ENCODE data around the gene ATG9B. TPM values are rescaled to one million over a fixed set of nuclear protein-coding genes. Genes with fewer than 3 reads are reported as not detected.

ATG9B gene
- total and polyA plus RNA-seq, 9 of the 15 experiments (the other 6 are each of a cell fraction or from before 2014, with no cell fraction given) = 0.29 to 8.0 (median 2.1) TPM

DNA sequence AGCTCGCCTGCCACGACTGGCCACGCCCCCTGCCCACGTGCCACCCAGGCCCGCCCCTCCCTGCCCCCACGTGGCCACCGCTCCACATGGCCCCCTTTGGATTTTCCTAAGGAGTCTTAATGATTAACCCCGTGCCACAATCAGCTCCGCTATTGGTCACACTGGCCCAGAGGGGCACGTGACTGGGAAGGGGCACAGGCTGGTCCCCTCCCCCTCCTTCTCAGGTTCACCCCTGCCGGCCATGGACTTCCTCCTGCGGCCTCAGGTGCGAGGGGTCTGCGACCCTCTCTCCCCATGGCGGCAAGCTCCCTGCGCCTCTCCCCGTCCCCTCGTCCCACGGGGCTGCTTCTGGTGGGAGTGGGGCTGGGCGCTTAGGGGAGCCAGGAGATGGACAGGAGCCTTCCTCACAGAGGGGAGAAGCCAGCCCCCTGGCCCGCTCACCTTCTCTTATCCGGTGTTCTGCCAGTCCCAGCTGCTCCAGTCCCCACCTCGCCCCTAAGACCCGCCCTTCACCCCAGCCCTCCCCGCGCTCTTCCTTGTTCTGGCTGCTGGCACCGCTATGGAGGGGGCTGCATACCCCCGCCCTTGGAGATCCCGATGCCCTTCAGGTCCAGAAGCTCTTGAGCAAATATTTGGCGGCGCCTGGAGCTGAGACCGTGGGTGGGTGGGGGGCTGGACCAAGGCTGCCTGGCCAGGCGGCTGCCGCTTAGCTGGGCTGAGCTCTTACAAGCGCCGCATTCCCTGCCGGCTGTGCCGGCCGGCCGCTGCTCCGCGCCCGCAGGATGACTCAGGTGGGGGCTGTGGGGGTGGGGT, 38.3 kb upstream of the ATG9B start (continued):
- TF ChIP-seq, protein P1, sequence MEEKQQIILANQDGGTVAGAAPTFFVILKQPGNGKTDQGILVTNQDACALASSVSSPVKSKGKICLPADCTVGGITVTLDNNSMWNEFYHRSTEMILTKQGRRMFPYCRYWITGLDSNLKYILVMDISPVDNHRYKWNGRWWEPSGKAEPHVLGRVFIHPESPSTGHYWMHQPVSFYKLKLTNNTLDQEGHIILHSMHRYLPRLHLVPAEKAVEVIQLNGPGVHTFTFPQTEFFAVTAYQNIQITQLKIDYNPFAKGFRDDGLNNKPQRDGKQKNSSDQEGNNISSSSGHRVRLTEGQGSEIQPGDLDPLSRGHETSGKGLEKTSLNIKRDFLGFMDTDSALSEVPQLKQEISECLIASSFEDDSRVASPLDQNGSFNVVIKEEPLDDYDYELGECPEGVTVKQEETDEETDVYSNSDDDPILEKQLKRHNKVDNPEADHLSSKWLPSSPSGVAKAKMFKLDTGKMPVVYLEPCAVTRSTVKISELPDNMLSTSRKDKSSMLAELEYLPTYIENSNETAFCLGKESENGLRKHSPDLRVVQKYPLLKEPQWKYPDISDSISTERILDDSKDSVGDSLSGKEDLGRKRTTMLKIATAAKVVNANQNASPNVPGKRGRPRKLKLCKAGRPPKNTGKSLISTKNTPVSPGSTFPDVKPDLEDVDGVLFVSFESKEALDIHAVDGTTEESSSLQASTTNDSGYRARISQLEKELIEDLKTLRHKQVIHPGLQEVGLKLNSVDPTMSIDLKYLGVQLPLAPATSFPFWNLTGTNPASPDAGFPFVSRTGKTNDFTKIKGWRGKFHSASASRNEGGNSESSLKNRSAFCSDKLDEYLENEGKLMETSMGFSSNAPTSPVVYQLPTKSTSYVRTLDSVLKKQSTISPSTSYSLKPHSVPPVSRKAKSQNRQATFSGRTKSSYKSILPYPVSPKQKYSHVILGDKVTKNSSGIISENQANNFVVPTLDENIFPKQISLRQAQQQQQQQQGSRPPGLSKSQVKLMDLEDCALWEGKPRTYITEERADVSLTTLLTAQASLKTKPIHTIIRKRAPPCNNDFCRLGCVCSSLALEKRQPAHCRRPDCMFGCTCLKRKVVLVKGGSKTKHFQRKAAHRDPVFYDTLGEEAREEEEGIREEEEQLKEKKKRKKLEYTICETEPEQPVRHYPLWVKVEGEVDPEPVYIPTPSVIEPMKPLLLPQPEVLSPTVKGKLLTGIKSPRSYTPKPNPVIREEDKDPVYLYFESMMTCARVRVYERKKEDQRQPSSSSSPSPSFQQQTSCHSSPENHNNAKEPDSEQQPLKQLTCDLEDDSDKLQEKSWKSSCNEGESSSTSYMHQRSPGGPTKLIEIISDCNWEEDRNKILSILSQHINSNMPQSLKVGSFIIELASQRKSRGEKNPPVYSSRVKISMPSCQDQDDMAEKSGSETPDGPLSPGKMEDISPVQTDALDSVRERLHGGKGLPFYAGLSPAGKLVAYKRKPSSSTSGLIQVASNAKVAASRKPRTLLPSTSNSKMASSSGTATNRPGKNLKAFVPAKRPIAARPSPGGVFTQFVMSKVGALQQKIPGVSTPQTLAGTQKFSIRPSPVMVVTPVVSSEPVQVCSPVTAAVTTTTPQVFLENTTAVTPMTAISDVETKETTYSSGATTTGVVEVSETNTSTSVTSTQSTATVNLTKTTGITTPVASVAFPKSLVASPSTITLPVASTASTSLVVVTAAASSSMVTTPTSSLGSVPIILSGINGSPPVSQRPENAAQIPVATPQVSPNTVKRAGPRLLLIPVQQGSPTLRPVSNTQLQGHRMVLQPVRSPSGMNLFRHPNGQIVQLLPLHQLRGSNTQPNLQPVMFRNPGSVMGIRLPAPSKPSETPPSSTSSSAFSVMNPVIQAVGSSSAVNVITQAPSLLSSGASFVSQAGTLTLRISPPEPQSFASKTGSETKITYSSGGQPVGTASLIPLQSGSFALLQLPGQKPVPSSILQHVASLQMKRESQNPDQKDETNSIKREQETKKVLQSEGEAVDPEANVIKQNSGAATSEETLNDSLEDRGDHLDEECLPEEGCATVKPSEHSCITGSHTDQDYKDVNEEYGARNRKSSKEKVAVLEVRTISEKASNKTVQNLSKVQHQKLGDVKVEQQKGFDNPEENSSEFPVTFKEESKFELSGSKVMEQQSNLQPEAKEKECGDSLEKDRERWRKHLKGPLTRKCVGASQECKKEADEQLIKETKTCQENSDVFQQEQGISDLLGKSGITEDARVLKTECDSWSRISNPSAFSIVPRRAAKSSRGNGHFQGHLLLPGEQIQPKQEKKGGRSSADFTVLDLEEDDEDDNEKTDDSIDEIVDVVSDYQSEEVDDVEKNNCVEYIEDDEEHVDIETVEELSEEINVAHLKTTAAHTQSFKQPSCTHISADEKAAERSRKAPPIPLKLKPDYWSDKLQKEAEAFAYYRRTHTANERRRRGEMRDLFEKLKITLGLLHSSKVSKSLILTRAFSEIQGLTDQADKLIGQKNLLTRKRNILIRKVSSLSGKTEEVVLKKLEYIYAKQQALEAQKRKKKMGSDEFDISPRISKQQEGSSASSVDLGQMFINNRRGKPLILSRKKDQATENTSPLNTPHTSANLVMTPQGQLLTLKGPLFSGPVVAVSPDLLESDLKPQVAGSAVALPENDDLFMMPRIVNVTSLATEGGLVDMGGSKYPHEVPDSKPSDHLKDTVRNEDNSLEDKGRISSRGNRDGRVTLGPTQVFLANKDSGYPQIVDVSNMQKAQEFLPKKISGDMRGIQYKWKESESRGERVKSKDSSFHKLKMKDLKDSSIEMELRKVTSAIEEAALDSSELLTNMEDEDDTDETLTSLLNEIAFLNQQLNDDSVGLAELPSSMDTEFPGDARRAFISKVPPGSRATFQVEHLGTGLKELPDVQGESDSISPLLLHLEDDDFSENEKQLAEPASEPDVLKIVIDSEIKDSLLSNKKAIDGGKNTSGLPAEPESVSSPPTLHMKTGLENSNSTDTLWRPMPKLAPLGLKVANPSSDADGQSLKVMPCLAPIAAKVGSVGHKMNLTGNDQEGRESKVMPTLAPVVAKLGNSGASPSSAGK (IDR thresholded peaks at IDR 0.05) = no peak
- 0 out of 2 replicates have a peak, but pooled peaks have one; percentile 19 for TF ChIP-seq SREBF1 (IDR thresholded peaks at IDR 0.05; ENCODE audit: borderline replicate concordance, low read depth, low read length)
- TF ChIP-seq EGR1 (conservative IDR thresholded peaks at IDR 0.05) = peak; percentile 70
- TF ChIP-seq ZFP30 (CRISPR knock-in tag; IDR thresholded peaks at IDR 0.05; ENCODE audit: borderline replicate concordance) = no peak
- TF ChIP-seq MLX (CRISPR knock-in tag; conservative IDR thresholded peaks at IDR 0.05) = no peak
- no peak for TF ChIP-seq ILK (tag; IDR thresholded peaks at IDR 0.05; ENCODE audit: borderline replicate concordance, low read depth)
- TF ChIP-seq PRMT5 (CRISPR knock-in tag; IDR thresholded peaks at IDR 0.05) = no peak
- no peak for TF ChIP-seq RFX1 (IDR thresholded peaks at IDR 0.05)
- no peak for TF ChIP-seq TEAD2 (tag; IDR thresholded peaks at IDR 0.05)
- no peak for TF ChIP-seq XRCC5 (IDR thresholded peaks at IDR 0.05; ENCODE audit: low read depth, low read length)
- no peak for TF ChIP-seq ZHX1 (conservative IDR thresholded peaks at IDR 0.05; ENCODE audit: low read length)
- no peak for TF ChIP-seq ZNF717 (CRISPR knock-in tag; IDR thresholded peaks at IDR 0.05)
